H1 (cell line): ENCODE measurements around the gene ARID1B. TPM values are rescaled to one million over a fixed set of nuclear protein-coding genes. Genes with fewer than 3 reads are reported as not detected.

Source experiments
- CTCF ChIA-PET: fragments of 300-600 bp; sonication (Branson Sonifier 250); formaldehyde crosslinking; loops from one replicate; lab custom pipeline; 2021; ENCODE audit not compliant: partially characterized antibody; lab: Charles Lee
- POLR2A ChIA-PET: fragments of 300-600 bp; sonication (Branson Sonifier 250); formaldehyde crosslinking; loops from one replicate; lab custom pipeline; 2021; ENCODE audit warnings: inconsistent platforms; ENCODE audit not compliant: partially characterized antibody; lab: Charles Lee
- DNase-seq, 2 experiments: peaks; one replicate each; pipeline versions ENCODE4 v3.0.0 to v3.0.0-alpha.2; 2010 to 2022; ENCODE audit warnings: low spot score in 2 of 2, low read depth in 1 of 2, mixed read lengths in 1 of 2
- FAIRE-seq: peaks from 2 replicates; lab custom pipeline; 2011; peaks lifted over from hg19 to GRCh38; lab: Jason Lieb, UNC
- H2AFZ ChIP-seq: 2 replicates; pipeline ENCODE4 v1.8.1; 2012; ENCODE audit warnings: low read length, inconsistent platforms
- H2AK5ac ChIP-seq: 2 replicates; pipeline ENCODE4 v1.6.1; 2013; ENCODE audit warnings: low read depth, low read length
- H2BK120ac ChIP-seq: replicated peaks from 2 replicates; pipeline ENCODE3; 2013; ENCODE audit warnings: low read depth, low read length, inconsistent platforms
- H2BK12ac ChIP-seq: 2 replicates; pipeline ENCODE4 v1.6.1; 2013; ENCODE audit warnings: low read depth, low read length
- H2BK15ac ChIP-seq: 2 replicates; pipeline ENCODE4 v1.6.1; 2013; ENCODE audit warnings: low read length
- H2BK20ac ChIP-seq: 2 replicates; pipeline ENCODE4 v1.6.1; 2013; ENCODE audit warnings: low read length
- H2BK5ac ChIP-seq: 2 replicates; pipeline ENCODE4 v1.6.1; 2013; ENCODE audit warnings: low read depth, low read length
- H3K14ac ChIP-seq: 2 replicates; pipeline ENCODE4 v1.6.1; 2013; ENCODE audit warnings: inconsistent platforms; ENCODE audit not compliant: insufficient read length
- H3K18ac ChIP-seq: 2 replicates; pipeline ENCODE4 v1.6.1; 2013; ENCODE audit warnings: low read length; ENCODE audit errors: extremely low read depth
- H3K23ac ChIP-seq: 2 replicates; pipeline ENCODE4 v1.6.1; 2013; ENCODE audit warnings: inconsistent platforms; ENCODE audit not compliant: insufficient read length
- H3K23me2 ChIP-seq: 2 replicates; pipeline ENCODE4 v1.6.1; 2013; ENCODE audit warnings: low read depth, low read length
- H3K27ac ChIP-seq: 2 replicates; pipeline ENCODE4 v1.6.1; 2011; ENCODE audit warnings: low read depth, low read length, inconsistent platforms
- H3K27me3 ChIP-seq, 4 experiments: replicated peaks in 1 of 4; 1 replicate in 1 of 4; 2 replicates in 3 of 4; pipeline versions ENCODE4 v1.6.1 to v1.8.1; 2011 to 2013; ENCODE audit warnings: low read length in 3 of 4, mild to moderate bottlenecking in 3 of 4, inconsistent platforms in 2 of 4, mixed read lengths in 2 of 4, moderate library complexity in 1 of 4; ENCODE audit not compliant: control insufficient read depth in 3 of 4, insufficient read depth in 3 of 4; ENCODE audit errors: extremely low read depth in 1 of 4
- H3K36me3 ChIP-seq, 4 experiments: 2 replicates each; pipeline versions ENCODE4 v1.6.1 to v1.8.1; 2011 to 2013; ENCODE audit warnings: mild to moderate bottlenecking in 4 of 4, low read length in 3 of 4, moderate library complexity in 2 of 4, control low read depth in 1 of 4, inconsistent platforms in 1 of 4; ENCODE audit not compliant: insufficient read depth in 4 of 4, control insufficient read depth in 2 of 4
- H3K4ac ChIP-seq: replicated peaks from 2 replicates; pipeline ENCODE3; 2013; ENCODE audit warnings: low read length, low read depth, mixed read lengths, inconsistent platforms; ENCODE audit not compliant: insufficient read length
- H3K4me1 ChIP-seq, 4 experiments: replicated peaks in 1 of 4; 1 replicate in 1 of 4; 2 replicates in 3 of 4; pipeline versions ENCODE4 v1.6.1 to v1.8.1; 2011 to 2013; ENCODE audit warnings: low read length in 3 of 4, inconsistent platforms in 2 of 4, mixed read lengths in 1 of 4; ENCODE audit not compliant: insufficient read depth in 4 of 4, control insufficient read depth in 3 of 4
- H3K4me2 ChIP-seq, 2 experiments: 2 replicates each; pipeline versions ENCODE4 v1.6.1 to v1.8.1; 2011 to 2013; ENCODE audit warnings: low read depth in 2 of 2, low read length in 2 of 2, control low read depth in 1 of 2, inconsistent platforms in 1 of 2, mild to moderate bottlenecking in 1 of 2; ENCODE audit not compliant: insufficient read depth in 1 of 2
- H3K4me3 ChIP-seq, 4 experiments: fragments of 200-600, 300-600 bp in 1 of 4; sonication (generic), shearing (Covaris generic), sonication (Bioruptor Twin) in 1 of 4; 2 replicates each; pipeline versions ENCODE4 v1.5.1 to v1.8.1; 2011 to 2016; ENCODE audit warnings: low read length in 4 of 4, low read depth in 3 of 4, control low read depth in 2 of 4, inconsistent platforms in 2 of 4, mild to moderate bottlenecking in 2 of 4, mixed read lengths in 1 of 4, moderate library complexity in 1 of 4; ENCODE audit not compliant: insufficient read depth in 2 of 4; ENCODE audit errors: extremely low read depth in 1 of 4
- H3K56ac ChIP-seq: replicated peaks from 2 replicates; pipeline ENCODE3; 2013; ENCODE audit warnings: low read depth, mild to moderate bottlenecking, mixed read lengths, low read length, inconsistent platforms; ENCODE audit not compliant: insufficient read length
- H3K79me1 ChIP-seq: 2 replicates; pipeline ENCODE4 v1.6.1; 2013; ENCODE audit warnings: low read depth, low read length, control low read depth
- H3K79me2 ChIP-seq, 2 experiments: 2 replicates each; pipeline versions ENCODE4 v1.6.1 to v1.8.1; 2012 to 2013; ENCODE audit warnings: low read length in 2 of 2, mild to moderate bottlenecking in 2 of 2, inconsistent platforms in 1 of 2; ENCODE audit not compliant: insufficient read depth in 2 of 2, control insufficient read depth in 1 of 2
- H3K9ac ChIP-seq, 4 experiments: replicated peaks in 1 of 4; 1 replicate in 1 of 4; 2 replicates in 3 of 4; pipeline versions ENCODE4 v1.6.1 to v1.8.1; 2011 to 2013; ENCODE audit warnings: low read depth in 3 of 4, low read length in 3 of 4, control low read depth in 2 of 4, mild to moderate bottlenecking in 2 of 4, moderate library complexity in 2 of 4, inconsistent platforms in 1 of 4; ENCODE audit errors: extremely low read depth in 1 of 4
- H3K9me3 ChIP-seq, 2 experiments: 2 replicates each; pipeline versions ENCODE4 v1.6.1 to v1.8.1; 2012 to 2013; ENCODE audit warnings: mild to moderate bottlenecking in 2 of 2, moderate library complexity in 2 of 2, control low read depth in 1 of 2, inconsistent platforms in 1 of 2, low read depth in 1 of 2, low read length in 1 of 2, mixed read lengths in 1 of 2; ENCODE audit not compliant: insufficient read depth in 2 of 2
- H4K20me1 ChIP-seq, 2 experiments: replicated peaks in 1 of 2; 2 replicates each; pipeline versions ENCODE3 to v1.8.1; 2011 to 2013; ENCODE audit warnings: inconsistent platforms in 2 of 2, low read length in 2 of 2, mild to moderate bottlenecking in 1 of 2; ENCODE audit not compliant: insufficient read depth in 2 of 2, control insufficient read depth in 1 of 2
- H4K5ac ChIP-seq: 2 replicates; pipeline ENCODE4 v1.6.1; 2013; ENCODE audit warnings: low read length, low read depth, mixed read lengths, inconsistent platforms; ENCODE audit not compliant: insufficient read length
- H4K8ac ChIP-seq: 2 replicates; pipeline ENCODE4 v1.8.0; 2013; ENCODE audit warnings: mild to moderate bottlenecking, moderate library complexity, low read length, inconsistent platforms; ENCODE audit not compliant: insufficient read depth; ENCODE audit errors: extremely low read depth
- H4K91ac ChIP-seq: replicated peaks from 2 replicates; pipeline ENCODE3; 2013; ENCODE audit warnings: low read length, mixed read lengths, inconsistent platforms; ENCODE audit not compliant: insufficient read length
- CHD2 ChIP-seq: IDR thresholded peaks from 2 replicates; pipeline ENCODE4 v1.6.1; 2012; ENCODE audit warnings: low read length, improper control_type of control experiment
- EZH2 ChIP-seq: fragments of 200-600 bp; sonication (generic); IDR thresholded peaks from 2 replicates; pipeline ENCODE4 v1.7.1; 2012; ENCODE audit warnings: low read depth, mild to moderate bottlenecking, moderate library complexity, low read length, inconsistent platforms; ENCODE audit not compliant: severe bottlenecking
- GABPA ChIP-seq: IDR thresholded peaks from 2 replicates; pipeline ENCODE4 v1.6.1; 2011; ENCODE audit warnings: mild to moderate bottlenecking, low read length, moderate library complexity, borderline replicate concordance; ENCODE audit not compliant: insufficient read depth
- KDM4A ChIP-seq: IDR thresholded peaks from one replicate; pipeline ENCODE4 v1.7.1; 2012; ENCODE audit warnings: low read depth, mild to moderate bottlenecking, moderate library complexity, low read length, inconsistent platforms; ENCODE audit not compliant: severe bottlenecking
- RAD21 ChIP-seq, 2 experiments: IDR thresholded peaks in 1 of 2; conservative IDR thresholded peaks in 1 of 2; 2 replicates each; pipeline ENCODE4 v1.6.1; 2011; ENCODE audit warnings: low read depth in 2 of 2, low read length in 2 of 2, improper control_type of control experiment in 1 of 2, inconsistent platforms in 1 of 2, mild to moderate bottlenecking in 1 of 2, moderate library complexity in 1 of 2
- SAP30 ChIP-seq: fragments of 300-600 bp; sonication (generic); IDR thresholded peaks from 2 replicates; pipeline ENCODE4 v1.7.1; 2012; ENCODE audit warnings: low read length, moderate library complexity, mild to moderate bottlenecking, inconsistent platforms; ENCODE audit not compliant: insufficient read depth, insufficient replicate concordance
- SP1 ChIP-seq: IDR thresholded peaks from 2 replicates; pipeline ENCODE4 v1.6.1; 2011; ENCODE audit warnings: low read depth, low read length
- SP2 ChIP-seq: IDR thresholded peaks from 2 replicates; pipeline ENCODE4 v1.6.1; 2012; ENCODE audit warnings: mild to moderate bottlenecking, low read length, inconsistent platforms
- WGBS, 2 experiments: shearing (Covaris generic) in 1 of 2; methylation state at CpG; one replicate each; pipeline versions ENCODE4 v1.1.6 to v1.1.7; 2013 to 2015; ENCODE audit warnings: low lambda C conversion rate in 2 of 2, mixed read lengths in 2 of 2, inconsistent platforms in 1 of 2, low coverage in 1 of 2, missing lambda C conversion rate in 1 of 2; ENCODE audit not compliant: insufficient replicate concordance in 2 of 2, insufficient coverage in 1 of 2, insufficient read length in 1 of 2; ENCODE audit errors: extremely low coverage in 1 of 2, missing lambda C conversion rate in 1 of 2; 5-methylcytosine and 5-hydroxymethylcytosine counted together
- polyA plus RNA-seq, 7 experiments: library from polyadenylated mRNA; depleted of rRNA in 3 of 7; stranded (reverse) in 5 of 7; unstranded in 2 of 7; fragments of >200 nt in 5 of 7; fragments of 200-250 nt in 2 of 7; gene quantifications; 1 replicate in 5 of 7; 2 replicates in 1 of 7; 4 replicates in 1 of 7; pipeline versions ENCODE4 v1.2.1 to v1.2.3, GENCODE V29; 2011 to 2013; ENCODE audit warnings: missing spikeins in 2 of 7, mixed read lengths in 2 of 7
- total RNA-seq: library from RNA; stranded (reverse); fragmentation: NEBNext Ultra II Directional; extraction: Animal tissue kit (Norgen Biotek cat#: 25700); gene quantifications from 2 replicates; pipeline ENCODE4 v1.2.1, GENCODE V29; 2021
- TF ChIP-seq, protein P1 (sequence below): IDR thresholded peaks from 2 replicates; pipeline ENCODE4 v1.6.1; 2011; ENCODE audit warnings: low read depth, mild to moderate bottlenecking, low read length; ENCODE audit not compliant: insufficient read depth
- TF ChIP-seq, protein P2 (sequence below), 3 experiments: IDR thresholded peaks; 1 replicate in 2 of 3; 2 replicates in 1 of 3; pipeline versions ENCODE4 v1.5.1 to v1.6.1; 2011; ENCODE audit warnings: low read length in 3 of 3, mild to moderate bottlenecking in 3 of 3, inconsistent platforms in 2 of 3, low read depth in 1 of 3, moderate library complexity in 1 of 3; ENCODE audit not compliant: insufficient read depth in 1 of 3; ENCODE audit errors: control extremely low read depth in 1 of 3

ARID1B gene
- total and polyA plus RNA-seq, 2 of the 8 experiments (the other 6 are each of a cell fraction or from before 2014, with no cell fraction given), result 24.3 to 70.3 TPM

DNA sequence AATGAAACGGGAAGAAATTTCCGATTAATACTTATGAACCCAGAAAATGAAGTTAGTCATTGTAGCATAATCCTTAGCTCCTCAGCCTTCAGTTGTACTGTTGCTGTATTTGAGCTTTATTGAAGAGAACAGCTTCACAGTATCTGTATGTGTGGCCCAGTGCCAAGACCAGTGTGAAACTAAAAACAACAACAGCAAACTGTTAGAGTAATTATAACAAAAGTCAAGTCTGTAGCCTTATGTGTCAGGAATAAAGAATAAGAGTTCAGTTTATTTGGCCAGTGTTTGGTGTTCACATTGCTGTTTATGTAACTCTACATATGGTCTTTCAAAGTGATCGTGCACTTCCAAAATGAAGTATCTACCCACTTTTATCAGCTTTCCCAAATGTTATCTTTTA, 70.9 kb downstream of the ARID1B start:
- Histone ChIP-seq H4K5ac (no peak overlapping the region), H3K18ac (no peak overlapping the region), H3K4me1 (peaks cover 2 to 37% (median 18%) of the 10 kb centered on the region in 4 experiments), H2BK12ac (no peak overlapping the region), H3K27me3 (no peaks in the 10 kb centered on the region), H4K91ac (no peak overlapping the region), H3K4ac (no peak overlapping the region), H2AK5ac (no peak overlapping the region), H3K36me3 (no peaks in the 10 kb centered on the region), H3K79me2 (peaks cover 0 to 94% of the 10 kb centered on the region in 2 experiments; a peak in 3 of 4 replicates), H4K8ac (no peak overlapping the region), H2AFZ (no peak overlapping the region), H2BK5ac (no peak overlapping the region), H2BK120ac (no peak overlapping the region), H3K27ac (no peak overlapping the region), H3K23me2 (no peaks in the 10 kb centered on the region; the same call in 1 of the 2 replicates), H3K9ac (no peak overlapping the region), H3K4me2 (no peak overlapping the region), H3K79me1 (peaks cover 5% of the 10 kb centered on the region; the same call in 1 of the 2 replicates), H3K23ac (no peak overlapping the region), H4K20me1 (no peaks in the 10 kb centered on the region), H3K56ac (no peak overlapping the region), H3K9me3 (no peaks in the 10 kb centered on the region), H2BK15ac (no peak overlapping the region), H2BK20ac (no peak overlapping the region), H3K14ac (no peak overlapping the region), H3K4me3 (no peak overlapping the region)
- DNase-seq (no peak), FAIRE-seq (no peak)
- ChIA-PET POLR2A (no interaction called here), CTCF (no interaction called here)
- 87% methylated on average over 3 of the region's 3 CpGs; no CpG with 5 or more reads in 1 of the 2 experiments for WGBS, 2 experiments
- no peak for TF ChIP-seq RAD21 (IDR thresholded peaks at IDR 0.05 in 1 of 2, conservative IDR thresholded peaks at IDR 0.05 in 1 of 2; ENCODE audit: low read depth in 2 of 2, low read length in 2 of 2)
- TF ChIP-seq SP2, result no peak
- no peak for TF ChIP-seq SAP30
- no peak for TF ChIP-seq SP1
- TF ChIP-seq CHD2, result no peak
- no peak for TF ChIP-seq EZH2
- TF ChIP-seq GABPA, result no peak
- TF ChIP-seq, protein P1, sequence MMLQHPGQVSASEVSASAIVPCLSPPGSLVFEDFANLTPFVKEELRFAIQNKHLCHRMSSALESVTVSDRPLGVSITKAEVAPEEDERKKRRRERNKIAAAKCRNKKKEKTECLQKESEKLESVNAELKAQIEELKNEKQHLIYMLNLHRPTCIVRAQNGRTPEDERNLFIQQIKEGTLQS, result no peak
- TF ChIP-seq, protein P2, sequence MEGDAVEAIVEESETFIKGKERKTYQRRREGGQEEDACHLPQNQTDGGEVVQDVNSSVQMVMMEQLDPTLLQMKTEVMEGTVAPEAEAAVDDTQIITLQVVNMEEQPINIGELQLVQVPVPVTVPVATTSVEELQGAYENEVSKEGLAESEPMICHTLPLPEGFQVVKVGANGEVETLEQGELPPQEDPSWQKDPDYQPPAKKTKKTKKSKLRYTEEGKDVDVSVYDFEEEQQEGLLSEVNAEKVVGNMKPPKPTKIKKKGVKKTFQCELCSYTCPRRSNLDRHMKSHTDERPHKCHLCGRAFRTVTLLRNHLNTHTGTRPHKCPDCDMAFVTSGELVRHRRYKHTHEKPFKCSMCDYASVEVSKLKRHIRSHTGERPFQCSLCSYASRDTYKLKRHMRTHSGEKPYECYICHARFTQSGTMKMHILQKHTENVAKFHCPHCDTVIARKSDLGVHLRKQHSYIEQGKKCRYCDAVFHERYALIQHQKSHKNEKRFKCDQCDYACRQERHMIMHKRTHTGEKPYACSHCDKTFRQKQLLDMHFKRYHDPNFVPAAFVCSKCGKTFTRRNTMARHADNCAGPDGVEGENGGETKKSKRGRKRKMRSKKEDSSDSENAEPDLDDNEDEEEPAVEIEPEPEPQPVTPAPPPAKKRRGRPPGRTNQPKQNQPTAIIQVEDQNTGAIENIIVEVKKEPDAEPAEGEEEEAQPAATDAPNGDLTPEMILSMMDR (IDR thresholded peaks at IDR 0.05; ENCODE audit: control extremely low read depth in 1 of 3, insufficient read depth in 1 of 3, low read depth in 1 of 3, low read length in 3 of 3), result no peak
- no peak for TF ChIP-seq KDM4A
